ENCODE results near the gene NDST3. TPM values are rescaled to one million over a fixed set of nuclear protein-coding genes. Genes with fewer than 3 reads are reported as not detected.
"Not testable (repeated sequence)": the region's sequence is repeated elsewhere in the genome, so short reads cannot be mapped to it uniquely, and the experiment has no call there.

NDST3 gene
- total RNA-seq, 4 donors from 2014 or later: 0.19 TPM; not detected in 3

- no peak overlapping the region for H3K27ac ChIP-seq
- H3K4me3 ChIP-seq: no peak overlapping the region
- H3K4me1 ChIP-seq: peaks cover 0 to 45% (median 3%) of the 10 kb centered on the region in 3 donors
- H3K27me3 ChIP-seq: no peaks in the 10 kb centered on the region
- no peak for DNase-seq
- TF ChIP-seq POLR2A (IDR thresholded peaks at IDR 0.05): no peak
- no peak for TF ChIP-seq CTCF (IDR thresholded peaks at IDR 0.05)
- intact Hi-C loops (cut with DNase I): no loop called here
- WGBS, 2 donors: 73 to 75% methylated on average over 2 of the region's 2 CpGs
- no peaks in the 10 kb centered on the region for H3K36me3 ChIP-seq
- H3K9me3 ChIP-seq: no peaks in the 10 kb centered on the region
Observed at GRCh38 chr4:118290951-118291350, 256.7 kb downstream of the NDST3 start.

GRCh38 chr4:118296729-118297128 is 262.4 kb downstream of the NDST3 start:
- no peaks in the 10 kb centered on the region for H3K36me3 ChIP-seq
- 48 to 68% methylated on average over 1 of the region's 1 CpG for WGBS, 2 donors
- no peak overlapping the region for H3K4me3 ChIP-seq
- intact Hi-C loops (cut with DNase I): no loop called here
- H3K27me3 ChIP-seq: no peaks in the 10 kb centered on the region
- no peak for TF ChIP-seq POLR2A (IDR thresholded peaks at IDR 0.05)
- no peak for TF ChIP-seq CTCF (IDR thresholded peaks at IDR 0.05)
- H3K4me1 ChIP-seq: no peaks in the 10 kb centered on the region
- no peak overlapping the region for H3K27ac ChIP-seq
- no peaks in the 10 kb centered on the region for H3K9me3 ChIP-seq
- no peak for DNase-seq

GRCh38 chr4:118299619-118300018 is 265.3 kb downstream of the NDST3 start:
- H3K36me3 ChIP-seq; H3K9me3 ChIP-seq; DNase-seq; H3K4me1 ChIP-seq; intact Hi-C loops (cut with DNase I); H3K27ac ChIP-seq; H3K4me3 ChIP-seq; H3K27me3 ChIP-seq: not testable (repeated sequence)
- WGBS, 2 donors: 93 to 99% methylated on average over 6 of the region's 6 CpGs

GRCh38 chr4:118307643-118308042 is 273.4 kb downstream of the NDST3 start:
- Histone ChIP-seq H3K27ac (no peak overlapping the region), H3K4me1 (no peaks in the 10 kb centered on the region), H3K27me3 (no peaks in the 10 kb centered on the region), H3K9me3 (no peaks in the 10 kb centered on the region), H3K4me3 (no peak overlapping the region), H3K36me3 (no peaks in the 10 kb centered on the region)
- TF ChIP-seq POLR2A (IDR thresholded peaks at IDR 0.05) (no peak), CTCF (IDR thresholded peaks at IDR 0.05) (no peak)
- WGBS, 2 donors: 56 to 62% methylated on average over 2 of the region's 2 CpGs
- intact Hi-C loops (cut with DNase I): no loop called here
- DNase-seq: no peak

Small RNAs within 50 kb of the gene (small RNA-seq; reads per million reads assigned to genes)
- 0 reads per million in 4 donors for gene SNORA24
